IPS-18c (cell line): Measurements from ENCODE around the gene KATNB1.
A peak's percentile ranks its signal among the peaks of the same experiment; 100 is the strongest.
"Not testable (repeated sequence)": the region's sequence is repeated elsewhere in the genome, so short reads cannot be mapped to it uniquely, and the experiment has no call there.

Source experiments
- H3K4me3 ChIP-seq: 2 replicates; pipeline ENCODE4 v1.7.0; 2013; ENCODE audit warnings: low read depth, mild to moderate bottlenecking, low read length, moderate library complexity; ENCODE audit not compliant: insufficient read depth
- H3K9me3 ChIP-seq: one replicate; pipeline ENCODE4 v1.6.1; 2013; ENCODE audit warnings: mild to moderate bottlenecking, low read length, moderate library complexity; ENCODE audit not compliant: control insufficient read depth, insufficient read depth

Gene KATNB1

DNA sequence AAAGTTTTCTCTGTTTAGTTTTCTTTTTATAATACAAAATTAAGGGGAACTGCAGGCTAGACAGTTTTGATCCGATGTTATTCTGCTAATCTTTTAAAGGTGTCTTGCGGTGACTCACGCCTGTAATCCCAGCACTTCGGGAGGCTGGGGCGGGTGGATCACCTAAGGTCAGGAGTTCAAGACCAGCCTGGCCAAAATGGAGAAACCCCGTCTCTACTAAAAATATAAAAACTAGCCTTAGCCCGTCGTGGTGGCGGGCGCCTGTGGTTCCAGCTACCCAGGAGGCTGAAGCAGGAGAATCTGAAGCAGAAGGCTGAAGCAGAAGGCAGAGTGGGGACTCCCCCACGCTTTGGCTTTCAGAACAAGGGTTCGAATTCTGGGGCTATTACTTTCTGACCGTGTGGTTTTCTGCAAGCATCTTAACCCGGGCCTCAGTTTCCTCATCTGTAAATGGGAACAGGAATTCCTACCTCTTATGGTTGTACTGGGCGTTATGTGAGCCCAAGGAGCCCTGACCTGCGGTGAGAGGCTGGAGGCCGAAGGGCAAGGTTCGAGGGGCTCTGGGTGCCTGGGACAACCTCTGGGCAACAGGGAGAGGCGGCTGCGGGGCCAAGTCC is 1.2 kb upstream of the KATNB1 start:
- Histone ChIP-seq H3K9me3 (no peaks in the 10 kb centered on the region), H3K4me3 (peak overlapping the region; percentile 70)

DNA sequence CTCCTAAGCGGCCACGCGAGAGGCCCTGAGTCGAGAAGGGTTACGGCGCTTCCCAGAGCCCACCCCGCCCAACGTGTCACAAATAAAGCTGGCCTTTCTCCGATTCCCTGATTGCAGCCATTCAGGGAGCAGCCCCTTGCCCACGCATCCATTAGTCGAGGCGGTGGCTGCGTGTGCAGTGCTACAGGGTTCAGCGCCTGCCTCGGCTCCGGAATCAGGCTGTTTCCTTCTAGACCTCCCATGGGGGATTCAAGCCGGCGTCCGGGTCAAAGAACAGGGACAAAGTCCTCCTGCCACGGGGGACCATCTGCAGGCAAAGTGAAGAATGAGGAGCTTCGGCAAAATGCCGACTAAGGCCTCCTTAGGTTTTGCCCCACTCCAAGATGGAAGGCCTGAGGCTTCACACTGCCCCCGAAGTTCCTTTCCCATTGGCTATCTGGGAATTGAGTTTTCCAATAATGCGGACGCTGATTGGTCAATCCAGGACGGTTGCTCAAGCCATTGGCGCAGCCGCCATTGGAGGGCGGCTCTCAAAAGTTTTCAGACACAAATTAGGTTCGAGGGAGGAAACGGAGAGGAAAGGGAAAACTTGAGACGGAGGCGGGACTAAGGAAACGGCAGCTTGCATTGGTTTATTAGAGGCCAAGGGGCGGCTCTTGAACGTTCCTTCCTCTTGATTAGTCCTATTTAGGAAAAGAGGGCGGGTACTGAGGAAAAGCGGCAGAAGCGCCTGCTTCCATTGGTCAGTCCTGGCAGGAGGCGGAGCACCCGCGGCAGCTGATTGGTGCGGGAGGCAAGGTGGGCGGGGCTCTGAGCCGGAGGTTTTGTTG is 430 bp upstream of the KATNB1 start:
- no peaks in the 10 kb centered on the region for H3K9me3 ChIP-seq
- H3K4me3 ChIP-seq: peak overlapping the region; percentile 79

DNA sequence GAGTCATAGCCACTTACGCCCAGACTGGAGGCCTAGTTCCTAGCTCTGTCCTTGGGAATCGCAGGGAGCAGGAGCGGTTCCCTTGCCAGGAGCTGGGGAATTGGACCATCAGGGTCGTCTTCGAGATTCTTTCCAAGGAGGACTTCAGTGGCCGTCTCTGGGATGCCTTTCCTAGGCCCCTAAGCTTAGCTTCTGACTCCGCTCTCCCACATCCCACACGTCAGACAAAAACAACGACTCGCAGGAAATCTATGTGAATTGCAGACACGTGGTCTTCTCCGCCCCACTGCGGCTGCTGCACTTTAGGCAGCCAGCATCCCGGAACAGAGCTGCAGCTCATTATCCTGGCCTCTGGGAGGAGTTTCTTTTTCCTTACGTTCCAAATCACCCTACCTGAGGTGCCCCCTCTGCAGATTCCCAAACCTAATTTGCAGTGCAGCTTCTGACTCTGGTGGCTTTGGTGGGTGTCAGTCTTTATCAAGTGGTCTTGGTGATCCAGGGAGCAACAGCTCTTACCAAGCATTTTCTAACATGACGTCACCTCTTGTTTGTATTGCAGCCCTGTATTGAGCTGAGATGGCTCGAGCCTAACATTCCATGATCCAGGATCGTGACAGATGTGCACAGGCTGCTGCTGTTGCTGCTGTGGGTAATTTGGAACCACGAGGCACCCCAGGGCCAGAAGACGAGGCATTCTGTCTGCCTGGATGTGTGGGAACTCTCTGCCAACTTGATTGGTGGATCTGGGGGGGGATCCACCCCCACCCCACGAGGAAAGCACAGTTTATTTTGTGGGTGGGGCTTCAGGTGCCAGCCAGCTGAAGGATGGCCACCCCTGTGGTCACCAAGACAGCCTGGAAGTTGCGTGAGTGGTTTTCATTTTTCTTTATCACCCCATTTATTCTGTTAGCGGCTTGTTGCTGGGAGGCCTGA is 1.1 kb downstream of the KATNB1 start:
- peak overlapping the region; percentile 79 for H3K4me3 ChIP-seq
- no peaks in the 10 kb centered on the region for H3K9me3 ChIP-seq

DNA sequence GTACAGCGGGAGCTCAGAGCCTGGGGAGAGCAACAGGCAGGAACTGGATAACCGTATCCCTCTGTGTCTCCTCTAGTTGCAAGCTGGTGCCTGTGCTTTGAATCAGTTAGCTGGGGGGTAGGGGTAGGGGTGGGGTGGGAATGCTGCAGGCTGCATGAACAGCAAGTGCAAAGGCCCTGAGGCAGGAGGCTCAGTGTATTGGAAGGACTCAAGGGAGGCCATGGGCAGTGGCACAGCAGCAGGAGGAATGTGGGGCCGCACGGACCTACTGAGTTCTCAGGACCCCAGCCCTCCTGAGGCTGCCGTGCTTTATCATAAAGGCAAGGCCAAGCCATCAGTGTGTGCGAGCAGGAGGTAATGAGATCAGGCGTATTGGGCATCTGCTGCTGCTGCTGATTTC is 3.3 kb downstream of the KATNB1 start:
- no peaks in the 10 kb centered on the region for H3K9me3 ChIP-seq
- no peak overlapping the region for H3K4me3 ChIP-seq

DNA sequence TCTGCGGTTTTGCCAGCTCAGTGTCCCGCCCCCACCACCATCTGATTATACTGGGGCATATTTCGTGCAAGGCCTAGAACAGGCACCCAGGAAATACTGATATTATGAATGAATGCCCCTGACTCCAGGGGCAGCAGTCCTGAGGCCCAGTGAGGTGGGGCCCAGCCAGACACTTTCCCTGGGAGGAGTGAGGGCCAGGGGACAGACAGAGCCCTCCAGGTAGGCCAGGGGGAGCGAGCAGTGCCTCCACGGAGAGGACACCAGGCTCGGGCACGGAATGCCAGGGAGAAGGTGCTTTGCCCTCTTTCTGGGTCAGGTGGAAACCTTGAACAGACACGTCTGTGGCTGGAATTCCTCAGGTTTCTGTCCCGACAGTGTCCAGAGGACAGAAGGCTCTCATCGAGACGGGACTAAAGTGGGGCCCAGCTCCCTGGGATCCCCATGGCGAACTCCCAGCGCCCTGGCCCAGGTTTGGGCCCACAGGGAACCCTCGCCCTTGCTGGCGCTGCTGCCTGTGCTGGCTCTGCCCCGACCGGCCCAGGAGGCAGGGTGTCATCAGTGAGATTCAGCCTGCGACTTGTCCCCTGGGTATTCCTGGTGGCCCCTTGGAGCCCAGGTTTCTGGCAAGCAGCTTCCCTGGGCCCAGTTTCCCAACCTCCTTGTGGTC is 4.3 kb downstream of the KATNB1 start:
- Histone ChIP-seq H3K4me3 (no peak overlapping the region), H3K9me3 (no peaks in the 10 kb centered on the region)

DNA sequence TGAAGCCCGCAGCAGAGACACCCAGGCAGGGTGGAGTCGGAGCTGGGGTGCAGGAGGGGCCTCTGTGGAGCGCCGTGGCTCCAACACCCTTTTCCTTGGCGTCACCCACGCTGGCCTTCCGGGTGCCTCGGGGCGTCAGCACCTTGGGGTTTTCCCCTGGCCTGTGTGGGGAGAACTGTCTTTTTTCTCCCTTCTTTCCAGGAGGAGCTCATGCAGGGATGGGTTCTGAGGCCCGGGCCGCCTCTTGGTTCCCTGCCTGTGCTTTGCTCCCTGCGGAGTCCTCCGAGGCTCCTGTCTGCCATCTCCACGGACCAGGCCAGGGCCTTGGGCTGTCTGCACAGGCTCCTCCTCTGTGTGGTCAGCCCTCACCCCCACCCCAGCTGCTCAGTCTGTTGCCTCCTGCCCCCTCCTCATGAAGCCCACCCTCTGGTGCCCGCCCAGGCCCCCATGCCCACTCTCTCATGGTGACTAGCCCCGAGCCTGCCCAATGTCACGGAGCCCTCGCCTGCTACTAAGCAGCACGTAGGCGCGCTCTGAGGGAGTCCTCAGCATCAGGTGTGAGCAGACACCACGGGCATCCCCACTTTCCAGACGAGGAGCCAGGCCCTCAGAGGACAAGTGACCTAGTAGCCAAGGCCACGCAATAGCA is 5.0 kb downstream of the KATNB1 start:
- H3K9me3 ChIP-seq: no peaks in the 10 kb centered on the region
- no peak overlapping the region for H3K4me3 ChIP-seq

DNA sequence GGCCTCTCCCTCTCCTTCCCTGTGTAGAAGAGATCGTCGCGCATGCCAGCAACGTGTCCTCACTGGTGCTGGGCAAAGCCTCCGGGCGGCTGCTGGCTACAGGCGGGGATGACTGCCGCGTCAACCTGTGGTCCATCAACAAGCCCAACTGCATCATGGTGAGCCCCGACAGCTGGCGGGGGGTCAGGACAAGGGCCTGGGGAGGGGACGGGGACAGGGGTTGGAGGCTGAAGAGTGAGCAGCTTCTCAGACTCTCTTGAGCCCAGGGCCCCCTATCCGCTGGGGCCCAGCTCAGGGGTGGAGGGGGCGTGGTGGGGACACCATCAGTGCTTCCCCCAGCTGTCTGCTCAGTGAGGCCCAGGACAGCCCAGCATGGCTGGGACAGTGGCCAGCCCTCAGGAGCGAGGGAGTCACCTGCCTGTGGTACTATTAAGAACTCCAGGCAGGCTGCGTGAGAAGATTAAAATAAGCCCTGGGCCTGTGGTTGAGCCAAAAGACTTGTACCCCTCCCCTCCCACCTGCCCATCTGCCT is 6.2 kb downstream of the KATNB1 start:
- no peak overlapping the region for H3K4me3 ChIP-seq
- no peaks in the 10 kb centered on the region for H3K9me3 ChIP-seq

DNA sequence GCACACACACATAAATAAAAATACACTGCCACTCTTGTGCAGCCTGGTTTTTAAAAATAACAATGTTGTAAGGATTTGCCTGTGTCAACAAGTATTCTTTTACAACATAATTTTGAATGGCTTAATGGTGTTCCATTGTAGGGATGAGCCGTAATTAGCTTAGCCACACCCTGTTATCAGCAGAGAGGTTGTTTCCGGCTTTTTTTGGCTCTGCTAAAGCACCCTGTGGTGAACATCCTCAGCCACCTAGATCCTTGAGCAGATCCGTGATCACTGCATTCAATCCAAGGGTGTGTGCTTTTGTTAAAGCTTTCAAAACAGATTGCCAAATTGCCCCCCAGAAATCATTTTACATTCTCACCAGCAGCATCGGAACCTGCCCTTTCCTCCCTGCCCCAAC is 7.0 kb downstream of the KATNB1 start:
- no peaks in the 10 kb centered on the region for H3K9me3 ChIP-seq
- no peak overlapping the region for H3K4me3 ChIP-seq

DNA sequence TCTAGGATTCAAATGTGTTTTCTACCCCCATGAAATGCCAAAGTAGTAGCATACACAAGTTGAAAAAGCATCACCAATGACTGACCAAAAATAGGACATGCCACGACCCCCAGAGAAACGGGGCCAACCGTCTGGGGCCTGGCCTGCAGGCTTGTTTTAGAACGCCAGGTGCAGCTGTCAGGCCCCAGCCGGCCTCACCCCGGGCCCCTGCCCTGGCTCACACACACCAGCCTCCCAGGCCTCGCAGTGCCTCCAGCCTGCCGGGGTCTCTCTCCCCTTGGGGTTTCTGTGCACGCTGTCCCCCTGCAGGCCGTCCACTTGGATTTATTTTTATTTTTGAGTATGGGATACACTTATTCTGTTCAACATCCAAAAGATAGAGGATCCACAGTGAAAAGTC is 7.9 kb downstream of the KATNB1 start:
- no peak overlapping the region for H3K4me3 ChIP-seq
- no peaks in the 10 kb centered on the region for H3K9me3 ChIP-seq

DNA sequence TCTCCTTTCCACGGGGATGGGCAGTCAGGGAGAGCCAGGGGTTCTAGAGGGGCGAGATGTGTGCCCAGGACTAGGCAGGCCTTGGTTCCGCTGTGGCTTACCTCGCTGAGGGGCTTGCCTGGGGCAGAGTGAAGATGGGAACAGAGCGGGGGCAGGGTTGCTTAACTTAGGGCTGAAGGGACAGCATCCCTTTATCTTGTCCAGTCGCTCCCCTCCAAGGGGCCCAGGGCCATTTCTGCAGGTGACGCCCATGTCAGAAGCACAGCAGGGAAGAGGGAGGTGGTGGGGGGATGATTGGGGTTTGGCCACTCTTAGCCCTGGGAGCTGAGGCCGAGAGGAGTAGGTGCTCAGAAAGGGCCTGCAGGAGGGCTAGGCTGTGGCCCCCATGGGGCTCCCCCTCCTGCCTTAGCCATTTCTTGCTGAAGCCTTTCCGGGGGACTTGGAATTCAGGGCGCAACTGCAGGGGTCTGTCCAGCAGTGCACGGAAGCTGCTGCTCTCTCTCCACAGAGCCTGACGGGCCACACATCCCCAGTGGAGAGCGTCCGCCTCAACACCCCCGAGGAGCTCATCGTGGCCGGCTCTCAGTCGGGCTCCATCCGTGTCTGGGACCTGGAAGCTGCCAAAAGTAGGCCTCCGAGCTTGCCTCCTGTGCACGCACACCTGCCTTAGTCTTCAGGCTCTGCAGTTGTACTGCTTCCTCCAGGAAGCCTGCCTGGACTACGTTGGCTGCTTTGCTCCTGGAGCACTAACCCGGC is 8.5 kb downstream of the KATNB1 start:
- Histone ChIP-seq H3K9me3 (no peaks in the 10 kb centered on the region), H3K4me3 (no peak overlapping the region)

DNA sequence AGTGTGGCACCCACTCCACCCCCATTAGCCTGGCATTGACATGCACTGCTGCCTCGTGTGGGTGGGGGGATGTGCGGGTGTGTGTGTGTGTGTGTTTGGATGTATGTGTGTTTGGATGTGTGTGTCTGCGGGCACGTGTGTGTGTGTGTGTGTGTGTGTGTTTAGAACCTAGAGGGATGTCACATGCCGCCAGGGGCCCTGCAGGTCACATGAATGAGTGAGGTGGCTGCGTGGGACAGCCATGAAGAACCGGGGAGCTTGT is 9.0 kb downstream of the KATNB1 start:
- no peaks in the 10 kb centered on the region for H3K9me3 ChIP-seq

DNA sequence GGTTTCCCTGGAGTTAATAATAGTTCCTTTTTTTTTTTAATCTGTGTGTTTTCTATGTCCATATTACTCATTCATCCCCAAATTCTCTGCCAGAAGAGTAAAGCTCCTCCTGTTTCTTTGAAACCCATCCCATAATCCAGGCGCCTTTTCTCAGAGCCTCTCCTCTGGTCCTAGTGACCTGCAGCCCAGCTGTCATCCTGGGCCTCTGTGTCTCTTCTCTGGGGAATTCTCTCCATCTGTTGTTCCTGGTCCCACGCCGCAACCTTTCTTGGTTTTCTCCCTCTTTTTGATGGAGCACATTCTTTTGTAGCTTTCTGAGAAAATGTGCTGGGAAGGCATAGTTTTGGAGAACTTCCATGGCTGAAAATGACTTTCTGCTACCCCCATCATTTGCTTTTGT is 10.2 kb downstream of the KATNB1 start:
- no peaks in the 10 kb centered on the region for H3K9me3 ChIP-seq
- no peak overlapping the region for H3K4me3 ChIP-seq

More for the DNA sequence above, 9.0 kb downstream of the KATNB1 start:
- H3K4me3 ChIP-seq: no peak overlapping the region

DNA sequence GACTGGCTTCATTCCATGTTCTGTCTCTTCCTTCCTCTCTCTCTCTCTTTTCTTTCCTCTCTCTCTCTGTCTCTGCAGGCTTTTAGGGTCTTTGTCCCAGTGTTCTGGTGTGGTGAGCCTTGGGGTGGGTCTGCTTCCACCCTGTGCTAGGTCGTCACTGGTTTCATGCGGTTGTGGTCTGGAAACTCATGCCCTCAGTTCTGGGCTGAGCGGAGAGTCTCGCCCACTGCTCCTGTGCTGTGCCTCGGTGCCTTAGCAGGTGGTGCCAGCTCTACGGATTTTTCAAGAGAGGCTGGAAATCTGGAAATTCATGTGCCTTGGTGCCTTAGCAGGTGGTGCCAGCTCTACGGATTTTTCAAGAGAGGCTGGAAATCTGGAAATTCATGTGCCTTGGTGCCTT is 10.7 kb downstream of the KATNB1 start:
- H3K9me3 ChIP-seq, H3K4me3 ChIP-seq: not testable (repeated sequence)

DNA sequence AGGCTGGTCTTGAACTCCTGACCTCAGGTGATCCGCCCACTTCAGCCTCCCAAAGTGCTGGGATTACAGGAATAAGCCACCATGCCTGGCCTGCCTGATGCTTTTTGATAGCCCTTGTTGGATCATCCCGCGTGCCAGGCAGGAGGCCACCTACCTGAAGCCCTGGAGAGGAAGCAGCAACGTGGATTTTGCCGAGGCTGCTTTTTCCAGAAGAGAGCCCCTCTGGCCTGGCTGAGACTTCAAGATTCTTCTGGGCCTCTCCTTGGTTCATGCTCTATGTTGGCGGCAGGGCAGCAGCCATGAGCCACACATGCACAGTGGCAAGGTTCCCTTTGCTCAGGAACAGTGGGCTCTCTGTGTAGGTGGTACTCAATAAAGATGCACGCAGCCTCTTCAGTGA is 11.5 kb downstream of the KATNB1 start:
- Histone ChIP-seq H3K4me3 (no peak overlapping the region), H3K9me3 (no peaks in the 10 kb centered on the region)

DNA sequence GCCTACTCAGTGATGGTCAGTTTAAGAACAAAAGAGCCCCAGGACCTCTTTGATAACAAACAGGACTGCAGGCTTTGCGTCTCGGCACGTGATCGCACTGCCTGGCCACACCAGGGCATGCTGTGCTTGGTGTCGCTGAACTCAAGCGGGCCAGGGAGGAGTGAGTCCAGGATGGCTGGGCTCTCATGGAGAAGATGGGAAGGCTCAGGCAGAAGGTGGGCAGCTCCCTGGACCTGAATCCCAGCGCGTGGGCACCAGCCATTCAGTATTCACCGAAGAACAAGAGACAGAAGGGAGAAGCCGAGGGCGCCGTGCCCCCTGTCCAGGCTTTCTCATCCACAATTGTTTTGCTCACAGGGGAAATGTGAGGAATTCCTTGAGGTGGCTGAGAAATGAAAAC is 11.9 kb downstream of the KATNB1 start:
- no peak overlapping the region for H3K4me3 ChIP-seq
- H3K9me3 ChIP-seq: no peaks in the 10 kb centered on the region

DNA sequence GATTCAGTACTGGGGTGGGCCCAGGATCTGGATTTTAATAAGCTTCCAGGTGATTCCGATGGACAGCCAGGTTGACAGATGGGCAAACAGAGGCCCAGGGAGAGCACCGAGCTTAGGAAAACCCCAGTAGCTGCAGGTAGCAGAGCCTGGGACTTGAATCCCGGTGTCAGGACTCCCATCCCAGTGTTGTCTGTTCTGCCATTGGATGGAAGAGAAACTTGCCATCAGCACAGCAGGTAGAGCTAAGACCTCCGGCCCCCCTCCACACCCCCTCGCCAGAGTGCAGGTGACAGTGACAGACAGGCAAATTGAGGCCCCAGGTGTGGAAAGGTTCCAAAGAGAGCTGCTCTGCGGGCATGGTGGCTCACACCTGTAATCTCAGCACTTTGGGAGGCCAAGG is 12.4 kb downstream of the KATNB1 start:
- no peak overlapping the region for H3K4me3 ChIP-seq
- H3K9me3 ChIP-seq: no peaks in the 10 kb centered on the region
